ENCODE data around the gene HDAC11. TPM values are rescaled to one million over a fixed set of nuclear protein-coding genes. Genes with fewer than 3 reads are reported as not detected.

HDAC11 gene
- total and polyA plus RNA-seq, 4 donors, result 12.3 to 17.3 (median 15.0) TPM

- Histone ChIP-seq H3K9ac (ENCODE audit: insufficient read depth in 1 of 2, low read length in 2 of 2) (peak overlapping the region in 1 of 2 donors; percentile 77), H3K9me3 (ENCODE audit: control insufficient read depth in 4 of 4, insufficient read depth in 3 of 4, low read length in 3 of 4) (no peaks in the 10 kb centered on the region), H3K4me1 (ENCODE audit: control insufficient read depth in 5 of 5, insufficient read depth in 5 of 5, low read length in 5 of 5) (peaks cover 0 to 13% (median 5%) of the 10 kb centered on the region in 5 donors), H3K4me3 (peak overlapping the region; percentile 62), H3K36me3 (ENCODE audit: control insufficient read depth in 4 of 4, insufficient read depth in 4 of 4, low read length in 4 of 4) (no peaks in the 10 kb centered on the region), H3K27me3 (ENCODE audit: control insufficient read depth in 3 of 3, insufficient read depth in 3 of 3, low read length in 2 of 3) (no peaks in the 10 kb centered on the region), H3K27ac (ENCODE audit: low read depth in 1 of 2, low read length in 1 of 2) (peak overlapping the region; percentile 85 to 94)
- ATAC-seq (ENCODE audit: insufficient read depth, low FRiP score) (peak; percentile 5), DNase-seq (peak in 1 of 3 donors; percentile 40)
- TF ChIP-seq CTCF (IDR thresholded peaks at IDR 0.05; ENCODE audit: control extremely low read depth, extremely low read depth), result no peak
- WGBS, 2 donors, result 1 to 2% methylated on average over 13 of the region's 13 CpGs
Measured at GRCh38 chr3:13479332-13479581, 849 bp upstream of the HDAC11 start.

GRCh38 chr3:13480340-13481318 is 523 bp downstream of the HDAC11 start:
- 20 to 23% methylated on average over 67 to 70 of the region's 70 CpGs for WGBS, 2 donors
- peak overlapping the region; percentile 52 for H3K4me3 ChIP-seq
- H3K9ac ChIP-seq (ENCODE audit: insufficient read depth in 1 of 2, low read length in 2 of 2), result peak overlapping the region in 1 of 2 donors; percentile 67
- ATAC-seq (ENCODE audit: insufficient read depth, low FRiP score), result no peak
- H3K9me3 ChIP-seq (ENCODE audit: control insufficient read depth in 4 of 4, insufficient read depth in 3 of 4, low read length in 3 of 4), result no peaks in the 10 kb centered on the region
- no peak for TF ChIP-seq CTCF (IDR thresholded peaks at IDR 0.05; ENCODE audit: control extremely low read depth, extremely low read depth)
- peaks cover 0 to 24% (median 14%) of the 10 kb centered on the region in 5 donors for H3K4me1 ChIP-seq (ENCODE audit: control insufficient read depth in 5 of 5, insufficient read depth in 5 of 5, low read length in 5 of 5)
- no peaks in the 10 kb centered on the region for H3K27me3 ChIP-seq (ENCODE audit: control insufficient read depth in 3 of 3, insufficient read depth in 3 of 3, low read length in 2 of 3)
- no peaks in the 10 kb centered on the region for H3K36me3 ChIP-seq (ENCODE audit: control insufficient read depth in 4 of 4, insufficient read depth in 4 of 4, low read length in 4 of 4)
- DNase-seq, result peak in 2 of 3 donors; percentile 55 to 58
- peak overlapping the region; percentile 37 to 42 for H3K27ac ChIP-seq (ENCODE audit: low read depth in 1 of 2, low read length in 1 of 2)

- ATAC-seq (ENCODE audit: insufficient read depth, low FRiP score) (no peak), DNase-seq (no peak)
- WGBS, 2 donors, result 95 to 96% methylated on average over 10 of the region's 10 CpGs
- Histone ChIP-seq H3K27ac (ENCODE audit: low read depth in 1 of 2, low read length in 1 of 2) (no peak overlapping the region), H3K9me3 (ENCODE audit: control insufficient read depth in 4 of 4, insufficient read depth in 3 of 4, low read length in 3 of 4) (no peaks in the 10 kb centered on the region), H3K27me3 (ENCODE audit: control insufficient read depth in 3 of 3, insufficient read depth in 3 of 3, low read length in 2 of 3) (no peaks in the 10 kb centered on the region), H3K9ac (ENCODE audit: insufficient read depth in 1 of 2, low read length in 2 of 2) (no peak overlapping the region), H3K4me3 (no peak overlapping the region), H3K4me1 (ENCODE audit: control insufficient read depth in 5 of 5, insufficient read depth in 5 of 5, low read length in 5 of 5) (peaks cover 0 to 24% (median 14%) of the 10 kb centered on the region in 5 donors), H3K36me3 (ENCODE audit: control insufficient read depth in 4 of 4, insufficient read depth in 4 of 4, low read length in 4 of 4) (no peaks in the 10 kb centered on the region)
- TF ChIP-seq CTCF (IDR thresholded peaks at IDR 0.05; ENCODE audit: control extremely low read depth, extremely low read depth), result no peak
Measured at GRCh38 chr3:13482106-13482690, 2.1 kb downstream of the HDAC11 start.

All from lung (tissue), 12 donors.